HEK293T (cell line): ENCODE data around the gene FRMD4B.

Source experiments
- BHLHE40 ChIP-seq: fragments of 450-650 bp; IDR thresholded peaks from 2 replicates; pipeline ENCODE4 v1.6.1; 2016; ENCODE audit warnings: mild to moderate bottlenecking, moderate library complexity, borderline replicate concordance
- CTBP1 ChIP-seq: fragments of 450-650 bp; IDR thresholded peaks from 2 replicates; pipeline ENCODE4 v1.6.1; 2016; ENCODE audit warnings: borderline replicate concordance
- ELF4 ChIP-seq: fragments of 450-650 bp; IDR thresholded peaks from 2 replicates; pipeline ENCODE4 v1.6.1; 2017; ENCODE audit warnings: antibody characterized with exemption
- FOXA1 ChIP-seq: fragments of 450-650 bp; IDR thresholded peaks from 2 replicates; pipeline ENCODE4 v1.6.1; 2016; ENCODE audit warnings: mild to moderate bottlenecking
- FOXK2 ChIP-seq: fragments of 450-650 bp; IDR thresholded peaks from 2 replicates; pipeline ENCODE4 v1.6.1; 2016; ENCODE audit warnings: mild to moderate bottlenecking
- FOXM1 ChIP-seq: fragments of 450-650 bp; IDR thresholded peaks from 2 replicates; pipeline ENCODE4 v1.6.1; 2017; ENCODE audit warnings: mild to moderate bottlenecking, borderline replicate concordance
- HDGF ChIP-seq: fragments of 450-650 bp; IDR thresholded peaks from 2 replicates; pipeline ENCODE4 v1.6.1; 2017; ENCODE audit warnings: antibody characterized with exemption, borderline replicate concordance
- NFRKB ChIP-seq: fragments of 450-650 bp; IDR thresholded peaks from 2 replicates; pipeline ENCODE4 v1.6.1; 2016; ENCODE audit warnings: mild to moderate bottlenecking, moderate library complexity
- SUZ12 ChIP-seq: fragments of 450-650 bp; IDR thresholded peaks from 2 replicates; pipeline ENCODE4 v1.6.1; 2016; ENCODE audit warnings: mild to moderate bottlenecking
- ZNF384 ChIP-seq: fragments of 450-650 bp; IDR thresholded peaks from 2 replicates; pipeline ENCODE4 v1.6.1; 2016

- TF ChIP-seq CTBP1 (no peak), BHLHE40 (no peak), FOXK2 (no peak), FOXA1 (no peak), NFRKB (no peak), ELF4 (no peak), ZNF384 (no peak), HDGF (no peak), FOXM1 (no peak), SUZ12 (no peak)
Observed at GRCh38 chr3:69371816-69372215, 14.1 kb downstream of the FRMD4B start.
